ENCODE results near the gene MOV10L1.

MOV10L1 gene

DNA sequence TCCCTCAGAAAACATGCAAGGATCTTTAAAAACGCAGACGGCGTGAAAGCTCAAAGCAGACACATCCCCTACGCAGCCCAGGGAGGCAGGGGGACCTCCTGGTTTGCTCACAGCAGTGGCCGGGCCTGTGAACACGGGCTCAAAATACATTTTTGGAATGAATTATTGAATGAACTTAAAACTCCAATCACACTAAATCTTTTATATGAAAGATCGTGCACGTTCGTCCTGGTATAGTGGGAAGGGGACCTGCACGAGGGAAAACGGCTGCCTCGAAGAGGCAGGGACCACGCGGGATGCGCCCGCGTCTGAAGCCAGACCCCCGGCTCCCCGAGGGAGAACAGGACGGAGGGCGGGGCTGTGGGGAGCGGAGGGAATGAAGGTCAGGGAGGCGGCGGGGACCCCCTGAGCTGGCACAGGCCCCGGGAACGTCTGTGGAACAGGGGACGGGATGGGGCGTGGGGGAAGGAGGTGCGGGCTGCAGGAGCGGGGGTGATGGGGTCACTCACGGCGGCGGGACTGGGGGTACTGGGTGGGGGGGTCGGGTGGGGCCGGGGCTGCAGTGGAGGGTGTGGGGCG lies 79.5 kb downstream of the MOV10L1 start:
- no peak overlapping the region for H3K4me3 ChIP-seq (ENCODE audit: low read depth, low read length)
- DNase-seq (ENCODE audit: low read depth), result no peak

- peak overlapping the region; percentile 47 for H3K4me3 ChIP-seq (ENCODE audit: low read depth, low read length)
These were observed 80.1 kb downstream of the MOV10L1 start for GRCh38 chr22:50169774-50170341.

DNA sequence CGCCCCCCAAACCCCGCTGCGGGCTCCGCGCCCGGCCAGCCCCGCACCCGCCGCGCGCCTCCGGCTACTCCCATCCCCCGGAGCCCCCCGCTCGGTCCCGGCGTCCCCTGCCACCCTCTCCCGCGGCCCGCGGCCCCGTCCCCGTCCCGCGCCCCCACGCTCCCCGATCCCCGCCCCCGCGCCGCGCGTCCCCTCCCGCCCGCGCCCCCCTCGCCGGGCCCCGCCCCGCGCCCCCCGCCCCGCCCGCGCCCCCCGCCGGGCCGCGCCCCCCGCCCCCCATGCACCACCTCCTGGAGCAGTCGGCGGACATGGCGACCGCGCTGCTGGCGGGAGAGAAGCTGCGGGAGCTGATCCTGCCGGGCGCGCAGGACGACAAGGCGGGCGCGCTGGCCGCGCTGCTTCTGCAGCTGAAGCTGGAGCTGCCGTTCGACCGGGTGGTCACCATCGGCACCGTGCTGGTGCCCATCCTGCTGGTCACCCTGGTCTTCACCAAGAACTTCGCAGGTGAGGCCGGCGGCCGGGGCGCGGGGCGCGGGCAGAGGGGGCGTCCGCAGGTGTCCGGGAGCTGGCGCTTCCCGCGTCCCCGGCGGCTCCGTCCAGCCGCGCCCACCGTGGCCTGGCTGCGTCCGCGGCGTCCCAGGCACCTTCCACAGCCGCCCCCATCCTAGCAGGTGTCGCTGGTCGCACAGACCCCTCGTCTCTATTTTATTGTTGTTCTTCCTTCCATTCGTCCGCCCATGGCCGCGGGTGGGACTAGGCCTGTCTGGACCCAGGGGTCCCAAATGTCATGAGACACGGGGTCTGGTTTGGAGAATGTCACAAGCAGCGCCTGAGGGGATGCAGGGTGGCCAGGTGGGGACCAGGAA lies 80.9 kb downstream of the MOV10L1 start, which contains the start of gene PANX2:
PANX2 (plus strand) TSS at position 279 of the 866 bp plus-strand sequence; CDS start at position 279, 0 bp downstream.
- no peak for DNase-seq (ENCODE audit: low read depth)
- peak within 1 kb of the TSS; percentile 48 for H3K4me3 ChIP-seq (ENCODE audit: low read depth, low read length)

More at GRCh38 chr22:50169774-50170341, 80.1 kb downstream of the MOV10L1 start:
- DNase-seq (ENCODE audit: low read depth), result no peak

- peak overlapping the region; percentile 48 for H3K4me3 ChIP-seq (ENCODE audit: low read depth, low read length)
- DNase-seq (ENCODE audit: low read depth), result no peak
These were observed 81.6 kb downstream of the MOV10L1 start for GRCh38 chr22:50171319-50171964.

- no peak for DNase-seq (ENCODE audit: low read depth)
- H3K4me3 ChIP-seq (ENCODE audit: low read depth, low read length), result no peak overlapping the region
These were observed 82.2 kb downstream of the MOV10L1 start for GRCh38 chr22:50171965-50172421.

DNA sequence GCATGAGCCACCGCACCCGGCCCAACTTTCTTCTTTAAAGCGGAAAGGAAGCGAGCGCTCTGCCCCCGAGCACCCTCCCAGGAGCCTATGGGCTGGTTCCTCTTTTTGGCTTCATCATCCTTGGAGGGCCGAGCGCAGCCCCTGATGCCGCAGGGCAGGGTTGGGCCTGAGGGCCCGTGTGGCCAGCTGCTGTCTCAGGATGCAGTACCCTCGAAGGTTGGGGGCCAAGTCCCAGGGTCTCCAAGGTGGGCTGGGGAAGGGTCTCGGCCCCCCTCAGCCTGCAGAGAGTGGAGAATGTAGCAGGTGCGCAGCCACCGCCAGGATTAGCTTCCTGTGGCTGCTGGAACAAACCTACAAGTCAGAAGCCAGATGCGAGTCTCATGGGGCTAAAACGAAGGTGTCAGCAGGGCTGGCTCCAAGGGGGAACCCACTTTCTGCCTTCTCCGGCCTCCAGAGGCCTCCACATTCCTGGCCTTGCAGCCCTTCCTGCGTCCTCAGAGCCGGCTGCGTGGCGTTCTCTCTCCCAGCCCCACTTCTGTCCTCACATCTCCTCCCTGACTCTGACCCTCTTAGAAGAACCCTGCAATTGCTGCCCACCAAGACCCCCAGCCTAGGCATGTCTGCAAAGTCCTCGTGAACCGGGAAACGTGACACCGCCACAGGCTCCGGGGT lies 83.6 kb downstream of the MOV10L1 start:
- no peak overlapping the region for H3K4me3 ChIP-seq (ENCODE audit: low read depth, low read length)
- DNase-seq (ENCODE audit: low read depth), result no peak

DNA sequence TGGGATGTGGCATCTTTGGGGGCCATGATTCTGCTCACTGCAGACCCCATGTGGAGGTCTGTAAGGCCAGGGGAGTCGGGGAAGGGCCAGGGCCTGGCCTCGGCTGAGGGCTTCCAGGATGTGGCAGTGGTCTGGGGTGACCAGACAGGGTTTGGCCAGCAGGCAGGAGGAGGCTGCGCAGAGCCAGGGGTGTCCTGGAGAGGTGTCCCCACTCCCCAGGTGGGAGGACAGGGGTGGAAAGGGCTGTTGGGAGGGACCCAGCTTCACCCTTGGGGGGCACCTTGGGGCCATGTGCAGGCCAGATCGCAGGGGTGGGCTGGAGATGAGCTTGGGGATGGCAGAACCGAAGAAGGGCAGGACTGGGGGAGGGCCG lies 84.2 kb downstream of the MOV10L1 start:
- no peak overlapping the region for H3K4me3 ChIP-seq (ENCODE audit: low read depth, low read length)
- no peak for DNase-seq (ENCODE audit: low read depth)

DNA sequence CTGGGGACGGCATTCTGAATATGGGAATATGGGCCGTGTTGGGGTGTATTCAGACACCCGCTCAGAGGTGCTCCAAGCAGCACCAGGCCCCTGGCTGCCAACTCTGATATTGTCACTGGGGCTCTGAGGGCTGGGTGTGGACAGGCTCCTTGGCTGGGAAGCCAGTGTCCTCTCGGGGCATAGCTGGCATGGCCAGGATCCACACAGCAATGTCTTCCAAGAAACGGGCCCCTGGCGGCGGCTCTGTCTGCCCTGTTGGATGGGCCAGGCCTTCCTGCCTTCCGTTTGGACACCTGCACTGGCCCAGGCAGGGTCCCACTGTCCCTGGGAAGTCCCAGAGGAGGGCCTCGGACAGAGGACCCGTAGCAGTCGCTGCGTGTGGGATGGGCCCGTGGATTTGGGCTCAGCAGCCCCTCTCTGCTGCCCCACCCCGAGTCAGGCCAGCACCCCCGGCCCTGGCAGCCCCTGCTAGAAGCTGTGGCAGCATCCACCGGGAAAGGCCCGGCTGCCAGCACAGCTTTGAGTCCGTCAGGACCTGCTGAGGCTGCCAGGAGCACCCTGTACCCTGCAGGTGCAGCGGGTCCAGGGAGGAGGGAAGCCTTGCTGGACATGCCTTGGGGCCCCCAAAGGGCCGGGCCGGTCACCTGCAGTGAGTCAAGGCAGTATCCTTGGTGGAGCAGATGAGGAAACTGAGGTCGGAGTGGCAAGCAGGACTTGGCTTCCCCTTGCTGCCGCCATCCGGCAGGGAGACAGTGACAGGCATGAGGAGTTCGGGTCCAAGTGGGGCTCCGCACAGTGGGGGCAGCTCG lies 84.8 kb downstream of the MOV10L1 start:
- DNase-seq (ENCODE audit: low read depth), result no peak

DNA sequence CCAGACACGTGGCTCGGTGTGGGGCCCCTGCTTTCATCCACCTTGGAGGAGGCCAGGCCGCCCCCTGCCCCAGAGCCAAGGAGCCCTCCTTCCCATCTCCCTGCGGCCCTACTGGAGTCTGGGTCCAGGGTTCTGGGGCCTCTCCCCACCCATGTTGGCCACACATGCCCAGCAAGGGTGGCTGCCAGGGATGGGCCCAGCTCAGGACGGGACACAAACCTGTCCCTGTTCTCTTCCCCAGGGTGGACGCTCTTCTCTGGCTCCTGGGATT lies 85.3 kb downstream of the MOV10L1 start:
- H3K4me3 ChIP-seq (ENCODE audit: low read depth, low read length), result no peak overlapping the region
- no peak for DNase-seq (ENCODE audit: low read depth)

More for the DNA sequence above, 84.8 kb downstream of the MOV10L1 start:
- H3K4me3 ChIP-seq (ENCODE audit: low read depth, low read length), result no peak overlapping the region

DNA sequence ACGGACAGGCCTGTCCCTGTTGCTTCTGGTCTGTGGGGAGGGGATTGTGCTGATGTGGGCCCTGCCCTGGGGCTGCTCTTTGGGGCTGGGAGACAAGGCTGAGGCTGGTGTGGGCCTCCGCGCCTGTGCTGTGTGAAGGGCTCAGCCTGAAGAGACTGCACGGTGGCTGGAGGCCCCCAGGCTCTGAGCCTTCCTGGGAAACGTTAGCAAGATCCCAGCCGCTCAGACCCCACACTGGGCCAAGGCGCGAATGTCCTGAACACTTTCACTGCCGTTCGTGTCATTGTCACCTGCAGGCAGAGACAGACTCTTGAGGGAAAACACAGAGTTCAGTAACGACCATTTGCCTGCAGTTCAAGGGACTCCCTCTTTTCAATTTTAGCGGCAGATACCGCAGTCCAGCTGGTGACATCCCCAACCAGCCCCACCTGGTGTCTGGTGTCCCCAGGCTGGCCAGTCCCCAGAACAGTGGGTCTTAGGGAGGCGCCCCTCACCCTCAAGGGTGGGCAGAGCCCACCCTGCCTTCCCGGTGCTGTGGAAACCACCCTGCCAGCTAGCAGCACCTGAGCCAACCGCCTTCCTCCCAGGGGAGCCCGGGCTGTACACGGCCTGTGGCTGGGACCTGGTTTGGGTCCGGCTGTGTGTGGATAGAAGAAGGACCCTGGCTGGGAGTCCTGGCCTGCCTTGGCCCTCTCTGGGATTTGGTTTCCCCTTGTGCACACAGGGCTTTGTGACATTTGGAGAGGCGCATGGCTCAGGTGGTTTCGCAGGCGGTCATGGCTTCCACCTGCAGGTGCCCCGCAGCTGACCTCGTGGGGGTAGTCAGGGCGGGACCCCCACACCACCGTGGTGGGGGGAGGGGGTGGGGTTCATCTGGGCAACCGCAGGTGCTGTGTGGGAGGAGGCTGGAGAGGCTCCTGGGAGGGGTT lies 86.4 kb downstream of the MOV10L1 start:
- no peak overlapping the region for H3K4me3 ChIP-seq (ENCODE audit: low read depth, low read length)
- DNase-seq (ENCODE audit: low read depth), result no peak

DNA sequence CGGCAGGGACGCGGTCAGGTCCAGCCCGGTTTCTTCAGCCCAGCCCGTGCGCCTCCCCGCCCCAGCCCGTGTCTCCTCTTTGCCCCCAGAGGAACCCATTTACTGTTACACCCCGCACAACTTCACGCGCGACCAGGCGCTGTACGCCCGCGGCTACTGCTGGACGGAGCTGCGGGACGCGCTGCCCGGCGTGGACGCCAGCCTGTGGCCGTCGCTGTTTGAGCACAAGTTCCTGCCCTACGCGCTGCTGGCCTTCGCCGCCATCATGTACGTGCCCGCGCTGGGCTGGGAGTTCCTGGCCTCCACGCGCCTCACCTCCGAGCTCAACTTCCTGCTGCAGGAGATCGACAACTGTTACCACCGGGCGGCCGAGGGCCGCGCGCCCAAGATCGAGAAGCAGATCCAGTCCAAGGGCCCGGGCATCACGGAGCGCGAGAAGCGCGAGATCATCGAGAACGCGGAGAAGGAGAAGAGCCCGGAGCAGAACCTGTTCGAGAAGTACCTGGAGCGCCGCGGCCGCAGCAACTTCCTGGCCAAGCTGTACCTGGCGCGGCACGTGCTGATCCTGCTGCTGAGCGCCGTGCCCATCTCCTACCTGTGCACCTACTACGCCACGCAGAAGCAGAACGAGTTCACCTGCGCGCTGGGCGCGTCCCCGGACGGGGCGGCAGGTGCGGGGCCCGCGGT lies 87.2 kb downstream of the MOV10L1 start:
- no peak overlapping the region for H3K4me3 ChIP-seq (ENCODE audit: low read depth, low read length)
- no peak for DNase-seq (ENCODE audit: low read depth)

- no peak for DNase-seq (ENCODE audit: low read depth)
- H3K4me3 ChIP-seq (ENCODE audit: low read depth, low read length), result no peak overlapping the region
These were observed 88.0 kb downstream of the MOV10L1 start for GRCh38 chr22:50177537-50178470.

DNA sequence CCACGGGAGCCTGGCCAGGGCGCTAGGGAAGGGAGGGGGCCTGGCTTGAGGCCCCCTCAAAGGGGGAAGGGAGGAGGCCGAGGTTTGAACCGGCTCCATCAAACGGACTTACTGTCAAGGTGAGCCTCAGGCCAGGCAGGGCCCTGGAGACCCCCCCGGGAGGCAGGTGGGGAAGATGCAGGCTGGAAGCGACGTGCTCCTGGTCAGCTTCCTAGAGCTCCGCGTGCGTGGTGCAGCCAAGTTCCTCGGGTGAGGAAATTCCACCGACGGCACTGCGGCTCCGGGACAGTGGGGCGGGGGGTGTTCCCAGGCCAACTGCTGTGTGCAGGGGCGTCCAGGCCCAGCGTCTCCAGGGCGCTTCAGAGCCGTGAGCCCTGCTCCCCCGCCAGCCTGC lies 88.7 kb downstream of the MOV10L1 start:
- H3K4me3 ChIP-seq (ENCODE audit: low read depth, low read length), result no peak overlapping the region
- DNase-seq (ENCODE audit: low read depth), result no peak

- no peak for DNase-seq (ENCODE audit: low read depth)
These were observed 89.4 kb downstream of the MOV10L1 start for GRCh38 chr22:50178871-50179869.

More at GRCh38 chr22:50178871-50179869, 89.4 kb downstream of the MOV10L1 start:
- no peak overlapping the region for H3K4me3 ChIP-seq (ENCODE audit: low read depth, low read length)
